Endodermal cell (in vitro differentiated cells): ENCODE measurements around the gene ASTN2. TPM values are rescaled to one million over a fixed set of nuclear protein-coding genes. Genes with fewer than 3 reads are reported as not detected.

Experiments used
- DNase-seq: peaks from one replicate; pipeline ENCODE4 v3.0.0-alpha.2; 2017
- H3K27ac ChIP-seq: 2 replicates; pipeline ENCODE4 v1.5.1; 2013; ENCODE audit warnings: mild to moderate bottlenecking, low read depth, low read length, moderate library complexity
- H3K27me3 ChIP-seq: 2 replicates; pipeline ENCODE4 v1.6.1; 2013; ENCODE audit warnings: mild to moderate bottlenecking, low read length, moderate library complexity; ENCODE audit not compliant: insufficient read depth, control insufficient read depth, poor library complexity, severe bottlenecking
- H3K36me3 ChIP-seq: 2 replicates; pipeline ENCODE4 v1.7.0; 2013; ENCODE audit warnings: mild to moderate bottlenecking, low read length, moderate library complexity; ENCODE audit not compliant: control insufficient read depth, insufficient read depth
- H3K4me1 ChIP-seq: one replicate; pipeline ENCODE4 v1.7.0; 2013; ENCODE audit warnings: low read length; ENCODE audit not compliant: control insufficient read depth, insufficient read depth
- H3K4me3 ChIP-seq: 2 replicates; pipeline ENCODE4 v1.5.1; 2013; ENCODE audit warnings: mild to moderate bottlenecking, low read length, moderate library complexity
- H3K9ac ChIP-seq: 2 replicates; pipeline ENCODE4 v1.6.1; 2013; ENCODE audit warnings: mild to moderate bottlenecking, low read length, moderate library complexity; ENCODE audit not compliant: poor library complexity, severe bottlenecking; ENCODE audit errors: extremely low read depth
- H3K9me3 ChIP-seq: 2 replicates; pipeline ENCODE4 v1.6.1; 2013; ENCODE audit warnings: mild to moderate bottlenecking, low read length, moderate library complexity; ENCODE audit not compliant: control insufficient read depth
- H3K27ac Mint-ChIP-seq: 2 replicates; pipeline ENCODE4 v1.8.0; 2020; ENCODE audit warnings: mixed read lengths
- H3K27me3 Mint-ChIP-seq: 2 replicates; pipeline ENCODE4 v1.8.0; 2021; ENCODE audit warnings: mild to moderate bottlenecking, mixed read lengths; ENCODE audit not compliant: insufficient read depth
- H3K36me3 Mint-ChIP-seq: 2 replicates; pipeline ENCODE4 v1.8.0; 2020; ENCODE audit warnings: low read depth, mixed read lengths
- H3K4me1 Mint-ChIP-seq: 2 replicates; pipeline ENCODE4 v1.8.0; 2020; ENCODE audit warnings: mixed read lengths
- H3K4me3 Mint-ChIP-seq: 2 replicates; pipeline ENCODE4 v1.8.0; 2020; ENCODE audit warnings: mild to moderate bottlenecking, moderate library complexity, mixed read lengths
- H3K9me3 Mint-ChIP-seq: 2 replicates; pipeline ENCODE4 v1.8.0; 2020; ENCODE audit warnings: mild to moderate bottlenecking, mixed read lengths
- CTCF ChIP-seq: fragments of 200-600 bp; sonication (generic); conservative IDR thresholded peaks from 2 replicates; pipeline ENCODE4 v1.5.0; 2021; ENCODE audit warnings: antibody characterized with exemption, mild to moderate bottlenecking
- WGBS, 2 experiments: methylation state at CpG; one replicate each; pipeline versions ENCODE4 v1.1.5 to v1.1.7; 2013; ENCODE audit warnings: missing lambda C conversion rate in 2 of 2, mixed read lengths in 1 of 2; ENCODE audit not compliant: insufficient coverage in 1 of 2, insufficient read length in 1 of 2; 5-methylcytosine and 5-hydroxymethylcytosine counted together
- total RNA-seq, 2 donors: library from RNA; stranded (reverse); fragmentation: NEBNext Ultra II Directional in 1 of 2; extraction: Animal tissue kit (Norgen Biotek cat#: 25700) in 1 of 2; gene quantifications; 2 replicates in 1 of 2; 3 replicates in 1 of 2; pipeline ENCODE4 v1.2.1, GENCODE V29; 2021

The ASTN2 gene
- total RNA-seq, 2 donors from 2014 or later, result 8.9 to 10.4 TPM

- H3K27ac Mint-ChIP-seq, result no peak overlapping the region
- Histone ChIP-seq H3K36me3 (no peaks in the 10 kb centered on the region), H3K9me3 (no peaks in the 10 kb centered on the region), H3K27ac (no peak overlapping the region), H3K4me3 (no peak overlapping the region), H3K27me3 (peaks cover 68% of the 10 kb centered on the region), H3K4me1 (no peaks in the 10 kb centered on the region), H3K9ac (no peak overlapping the region)
- no peak overlapping the region for H3K4me3 Mint-ChIP-seq
- no peak for TF ChIP-seq CTCF
- 85% methylated on average over 3 of the region's 3 CpGs; no CpG with 5 or more reads in 1 of the 2 experiments for WGBS, 2 experiments
- no peaks in the 10 kb centered on the region for H3K9me3 Mint-ChIP-seq
- H3K36me3 Mint-ChIP-seq, result no peaks in the 10 kb centered on the region
- H3K4me1 Mint-ChIP-seq, result no peaks in the 10 kb centered on the region
- DNase-seq, result no peak
- peaks cover 83% of the 10 kb centered on the region for H3K27me3 Mint-ChIP-seq
Observed at GRCh38 chr9:117461386-117461785, 46.5 kb upstream of the ASTN2 start.

- Histone ChIP-seq H3K9ac (no peak overlapping the region), H3K36me3 (no peaks in the 10 kb centered on the region), H3K4me3 (no peak overlapping the region), H3K4me1 (no peaks in the 10 kb centered on the region), H3K9me3 (no peaks in the 10 kb centered on the region), H3K27me3 (peaks cover 62% of the 10 kb centered on the region), H3K27ac (no peak overlapping the region)
- no peak for DNase-seq
- peaks cover 80% of the 10 kb centered on the region for H3K27me3 Mint-ChIP-seq
- no peaks in the 10 kb centered on the region for H3K9me3 Mint-ChIP-seq
- no peaks in the 10 kb centered on the region for H3K4me1 Mint-ChIP-seq
- WGBS, 2 experiments, result 85 to 100% methylated on average over 3 of the region's 3 CpGs
- no peak for TF ChIP-seq CTCF
- no peaks in the 10 kb centered on the region for H3K36me3 Mint-ChIP-seq
- H3K4me3 Mint-ChIP-seq, result no peak overlapping the region
- no peak overlapping the region for H3K27ac Mint-ChIP-seq
Observed at GRCh38 chr9:117460743-117461142, 45.9 kb upstream of the ASTN2 start.

GRCh38 chr9:117459913-117460312 lies 45.1 kb upstream of the ASTN2 start:
- H3K27ac Mint-ChIP-seq, result no peak overlapping the region
- no peak overlapping the region for H3K4me3 Mint-ChIP-seq
- no peaks in the 10 kb centered on the region for H3K36me3 Mint-ChIP-seq
- no peak for TF ChIP-seq CTCF
- H3K4me1 ChIP-seq, result no peaks in the 10 kb centered on the region
- H3K4me3 ChIP-seq, result no peak overlapping the region
- peaks cover 53% of the 10 kb centered on the region for H3K27me3 ChIP-seq
- H3K9me3 ChIP-seq, result no peaks in the 10 kb centered on the region
- no peak overlapping the region for H3K9ac ChIP-seq
- no peaks in the 10 kb centered on the region for H3K36me3 ChIP-seq
- peaks cover 75% of the 10 kb centered on the region for H3K27me3 Mint-ChIP-seq
- no peaks in the 10 kb centered on the region for H3K9me3 Mint-ChIP-seq
- DNase-seq, result no peak
- H3K4me1 Mint-ChIP-seq, result no peaks in the 10 kb centered on the region
- no peak overlapping the region for H3K27ac ChIP-seq
